Measurements from ENCODE around the gene SCYGR5. TPM values are rescaled to one million over a fixed set of nuclear protein-coding genes. Genes with fewer than 3 reads are reported as not detected.

The SCYGR5 gene
- polyA plus RNA-seq, 3 donors, result not detected

DNA sequence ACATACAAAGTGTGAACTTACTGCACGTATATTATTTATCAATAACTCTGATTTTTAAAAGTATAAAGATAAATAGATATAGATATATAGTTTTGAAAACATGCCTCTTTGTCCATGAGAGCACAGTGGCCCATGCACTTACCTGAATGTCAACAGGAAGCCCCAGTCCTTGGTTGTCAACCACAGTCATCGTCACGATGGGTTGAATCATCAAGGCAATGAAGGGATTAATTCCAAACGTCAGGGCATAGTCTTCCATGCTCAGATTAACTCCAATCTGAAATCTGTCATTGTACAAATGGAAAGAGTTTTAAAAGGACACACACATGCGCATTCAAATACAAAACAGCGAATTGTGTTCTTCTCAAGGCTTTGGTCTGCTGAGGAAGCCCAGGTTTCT lies 33.8 kb upstream of the SCYGR5 start:
- Histone ChIP-seq H3K4me3 (replicated peaks in 1 of 3; ENCODE audit: low read depth in 2 of 3, low read length in 3 of 3) (no peak overlapping the region), H3K9ac (ENCODE audit: insufficient read depth, low read length, poor library complexity, severe bottlenecking) (no peak overlapping the region), H2AFZ (ENCODE audit: insufficient read depth, low read depth, low read length, poor library complexity, severe bottlenecking) (no peak overlapping the region), H3K79me2 (ENCODE audit: insufficient read depth, low read length) (no peaks in the 10 kb centered on the region), H3K4me1 (ENCODE audit: control insufficient read depth in 1 of 2, insufficient read depth in 2 of 2, low read length in 2 of 2) (no peaks in the 10 kb centered on the region), H4K20me1 (ENCODE audit: insufficient read depth, low read length) (no peaks in the 10 kb centered on the region), H3K4me2 (replicated peaks; ENCODE audit: extremely low read depth, low read length, poor library complexity, severe bottlenecking) (no peak overlapping the region), H3K27me3 (ENCODE audit: control insufficient read depth in 2 of 2, insufficient read depth in 2 of 2, low read length in 2 of 2) (peaks cover 5% of the 10 kb centered on the region in 2 donors), H3K27ac (ENCODE audit: low read depth in 1 of 2, low read length in 2 of 2) (no peak overlapping the region), H3K9me3 (replicated peaks in 1 of 2; ENCODE audit: control insufficient read depth in 1 of 2, insufficient read depth in 1 of 2, low read length in 2 of 2) (no peaks in the 10 kb centered on the region), H3K36me3 (replicated peaks in 1 of 2; ENCODE audit: control insufficient read depth in 1 of 2, insufficient read depth in 2 of 2, low read length in 2 of 2) (no peaks in the 10 kb centered on the region)
- Mint-ChIP-seq H3K4me3 (no peak overlapping the region), H3K36me3 (no peaks in the 10 kb centered on the region), H3K27me3 (ENCODE audit: low read depth in 3 of 3) (peaks cover 2 to 17% (median 5%) of the 10 kb centered on the region in 3 donors), H3K27ac (no peak overlapping the region), H3K9me3 (peaks cover 0 to 2% (median 0%) of the 10 kb centered on the region in 7 donors), H3K4me1 (no peaks in the 10 kb centered on the region)
- WGBS (ENCODE audit: insufficient coverage), result 96% methylated on average over 4 of the region's 6 CpGs
- intact Hi-C loops (cut with micrococcal nuclease), result no loop called here
- TF ChIP-seq, protein P1, sequence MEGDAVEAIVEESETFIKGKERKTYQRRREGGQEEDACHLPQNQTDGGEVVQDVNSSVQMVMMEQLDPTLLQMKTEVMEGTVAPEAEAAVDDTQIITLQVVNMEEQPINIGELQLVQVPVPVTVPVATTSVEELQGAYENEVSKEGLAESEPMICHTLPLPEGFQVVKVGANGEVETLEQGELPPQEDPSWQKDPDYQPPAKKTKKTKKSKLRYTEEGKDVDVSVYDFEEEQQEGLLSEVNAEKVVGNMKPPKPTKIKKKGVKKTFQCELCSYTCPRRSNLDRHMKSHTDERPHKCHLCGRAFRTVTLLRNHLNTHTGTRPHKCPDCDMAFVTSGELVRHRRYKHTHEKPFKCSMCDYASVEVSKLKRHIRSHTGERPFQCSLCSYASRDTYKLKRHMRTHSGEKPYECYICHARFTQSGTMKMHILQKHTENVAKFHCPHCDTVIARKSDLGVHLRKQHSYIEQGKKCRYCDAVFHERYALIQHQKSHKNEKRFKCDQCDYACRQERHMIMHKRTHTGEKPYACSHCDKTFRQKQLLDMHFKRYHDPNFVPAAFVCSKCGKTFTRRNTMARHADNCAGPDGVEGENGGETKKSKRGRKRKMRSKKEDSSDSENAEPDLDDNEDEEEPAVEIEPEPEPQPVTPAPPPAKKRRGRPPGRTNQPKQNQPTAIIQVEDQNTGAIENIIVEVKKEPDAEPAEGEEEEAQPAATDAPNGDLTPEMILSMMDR (IDR thresholded peaks at IDR 0.05), result no peak
- no peak for DNase-seq

DNA sequence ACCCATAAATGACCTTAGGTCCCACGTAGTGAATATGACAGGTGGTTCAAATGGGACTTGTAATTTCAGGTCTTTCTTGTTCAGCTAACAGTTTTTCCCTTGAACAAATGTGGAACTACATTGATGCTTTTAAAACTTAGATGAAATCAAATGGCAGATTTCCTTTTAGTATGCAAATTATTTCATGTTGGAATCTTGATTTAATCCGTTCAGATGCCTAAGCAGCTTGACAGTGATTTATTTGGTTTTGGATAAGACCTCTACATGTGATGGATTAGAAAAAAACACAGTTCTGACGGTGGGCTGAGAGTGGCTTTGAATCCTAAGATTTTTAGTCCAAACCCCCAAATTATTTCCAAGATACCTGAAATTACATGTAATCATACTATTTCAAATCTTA lies 32.4 kb upstream of the SCYGR5 start:
- Histone ChIP-seq H3K4me1 (ENCODE audit: control insufficient read depth in 1 of 2, insufficient read depth in 2 of 2, low read length in 2 of 2) (no peaks in the 10 kb centered on the region), H3K27ac (ENCODE audit: low read depth in 1 of 2, low read length in 2 of 2) (no peak overlapping the region), H2AFZ (ENCODE audit: insufficient read depth, low read depth, low read length, poor library complexity, severe bottlenecking) (no peak overlapping the region), H3K4me3 (replicated peaks in 1 of 3; ENCODE audit: low read depth in 2 of 3, low read length in 3 of 3) (no peak overlapping the region), H3K27me3 (ENCODE audit: control insufficient read depth in 2 of 2, insufficient read depth in 2 of 2, low read length in 2 of 2) (peaks cover 3 to 5% of the 10 kb centered on the region in 2 donors), H4K20me1 (ENCODE audit: insufficient read depth, low read length) (no peaks in the 10 kb centered on the region), H3K9ac (ENCODE audit: insufficient read depth, low read length, poor library complexity, severe bottlenecking) (no peak overlapping the region), H3K4me2 (replicated peaks; ENCODE audit: extremely low read depth, low read length, poor library complexity, severe bottlenecking) (no peak overlapping the region), H3K79me2 (ENCODE audit: insufficient read depth, low read length) (no peaks in the 10 kb centered on the region), H3K9me3 (replicated peaks in 1 of 2; ENCODE audit: control insufficient read depth in 1 of 2, insufficient read depth in 1 of 2, low read length in 2 of 2) (no peaks in the 10 kb centered on the region), H3K36me3 (replicated peaks in 1 of 2; ENCODE audit: control insufficient read depth in 1 of 2, insufficient read depth in 2 of 2, low read length in 2 of 2) (no peaks in the 10 kb centered on the region)
- Mint-ChIP-seq H3K27me3 (ENCODE audit: low read depth in 3 of 3) (peaks cover 4 to 15% (median 6%) of the 10 kb centered on the region in 3 donors), H3K4me3 (no peak overlapping the region), H3K4me1 (no peaks in the 10 kb centered on the region), H3K36me3 (no peaks in the 10 kb centered on the region), H3K9me3 (no peaks in the 10 kb centered on the region), H3K27ac (no peak overlapping the region)
- TF ChIP-seq, protein P1 (IDR thresholded peaks at IDR 0.05), result no peak
- intact Hi-C loops (cut with micrococcal nuclease), result no loop called here
- WGBS (ENCODE audit: insufficient coverage), result 60% methylated on average over 2 of the region's 3 CpGs
- DNase-seq, result no peak

All from CD14-positive monocyte (primary cell).